ENCODE measurements around the gene ADORA1.

DNA sequence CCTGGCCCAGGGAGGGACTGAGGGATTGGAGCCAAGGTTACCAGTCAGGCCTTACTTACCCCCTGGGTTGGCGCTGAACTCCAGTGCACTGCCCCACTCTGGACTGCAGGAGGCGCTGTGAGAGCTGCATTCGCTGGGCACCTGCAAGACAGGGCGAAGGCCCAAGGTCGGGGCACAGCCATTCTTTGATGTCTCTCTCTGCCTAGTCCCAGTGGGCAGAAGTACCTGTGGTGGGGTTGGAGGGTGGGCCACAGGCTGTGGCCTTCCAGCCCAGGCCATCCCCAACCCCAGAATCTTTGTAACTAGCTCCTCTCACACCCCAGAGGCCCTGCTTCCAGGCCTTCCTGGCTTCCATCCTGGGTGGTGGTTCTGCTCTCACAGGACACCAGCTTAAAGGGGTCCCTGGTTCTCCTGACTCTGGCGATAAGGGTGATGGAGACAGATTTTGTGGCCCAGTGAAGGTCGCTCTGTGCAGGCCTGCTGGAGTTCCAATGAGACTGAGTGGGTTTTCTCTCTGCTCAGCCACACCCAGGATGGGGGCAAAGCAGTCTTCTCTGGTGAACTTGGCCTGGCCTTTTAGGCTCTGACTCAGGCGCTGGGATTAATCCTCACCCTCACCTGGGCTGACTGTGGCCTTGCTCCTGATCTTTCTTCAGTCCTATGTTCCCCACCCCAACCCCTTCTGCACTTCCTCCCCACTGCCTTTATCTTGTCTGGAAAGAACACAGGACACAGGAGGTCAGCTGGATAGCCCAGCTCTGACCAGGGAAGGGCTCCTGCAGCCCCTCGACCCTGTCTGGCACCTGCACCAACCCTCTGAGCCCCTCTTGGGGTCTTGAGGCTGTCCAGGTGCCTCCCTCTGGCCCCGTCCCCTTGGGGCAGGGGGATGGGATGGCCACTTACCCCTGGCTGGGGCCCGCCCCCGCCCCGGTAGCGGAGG lies 42.7 kb upstream of the ADORA1 start:
- TF ChIP-seq FOXM1 (IDR thresholded peaks at IDR 0.05; ENCODE audit: low read depth) (no peak), PBX3 (IDR thresholded peaks at IDR 0.05) (no peak), POLR2AphosphoS5 (IDR thresholded peaks at IDR 0.05; ENCODE audit: low read depth, low read length) (no peak), ELF1 (IDR thresholded peaks at IDR 0.05) (no peak), TAF1 (IDR thresholded peaks at IDR 0.05; ENCODE audit: borderline replicate concordance, low read depth, low read length) (no peak), SIN3A (IDR thresholded peaks at IDR 0.05; ENCODE audit: borderline replicate concordance, low read depth, low read length) (no peak), MEF2A (IDR thresholded peaks at IDR 0.05; ENCODE audit: borderline replicate concordance, low read depth) (no peak), YY1 (IDR thresholded peaks at IDR 0.05; ENCODE audit: low read depth) (no peak)
- TF ChIP-seq, protein P1, sequence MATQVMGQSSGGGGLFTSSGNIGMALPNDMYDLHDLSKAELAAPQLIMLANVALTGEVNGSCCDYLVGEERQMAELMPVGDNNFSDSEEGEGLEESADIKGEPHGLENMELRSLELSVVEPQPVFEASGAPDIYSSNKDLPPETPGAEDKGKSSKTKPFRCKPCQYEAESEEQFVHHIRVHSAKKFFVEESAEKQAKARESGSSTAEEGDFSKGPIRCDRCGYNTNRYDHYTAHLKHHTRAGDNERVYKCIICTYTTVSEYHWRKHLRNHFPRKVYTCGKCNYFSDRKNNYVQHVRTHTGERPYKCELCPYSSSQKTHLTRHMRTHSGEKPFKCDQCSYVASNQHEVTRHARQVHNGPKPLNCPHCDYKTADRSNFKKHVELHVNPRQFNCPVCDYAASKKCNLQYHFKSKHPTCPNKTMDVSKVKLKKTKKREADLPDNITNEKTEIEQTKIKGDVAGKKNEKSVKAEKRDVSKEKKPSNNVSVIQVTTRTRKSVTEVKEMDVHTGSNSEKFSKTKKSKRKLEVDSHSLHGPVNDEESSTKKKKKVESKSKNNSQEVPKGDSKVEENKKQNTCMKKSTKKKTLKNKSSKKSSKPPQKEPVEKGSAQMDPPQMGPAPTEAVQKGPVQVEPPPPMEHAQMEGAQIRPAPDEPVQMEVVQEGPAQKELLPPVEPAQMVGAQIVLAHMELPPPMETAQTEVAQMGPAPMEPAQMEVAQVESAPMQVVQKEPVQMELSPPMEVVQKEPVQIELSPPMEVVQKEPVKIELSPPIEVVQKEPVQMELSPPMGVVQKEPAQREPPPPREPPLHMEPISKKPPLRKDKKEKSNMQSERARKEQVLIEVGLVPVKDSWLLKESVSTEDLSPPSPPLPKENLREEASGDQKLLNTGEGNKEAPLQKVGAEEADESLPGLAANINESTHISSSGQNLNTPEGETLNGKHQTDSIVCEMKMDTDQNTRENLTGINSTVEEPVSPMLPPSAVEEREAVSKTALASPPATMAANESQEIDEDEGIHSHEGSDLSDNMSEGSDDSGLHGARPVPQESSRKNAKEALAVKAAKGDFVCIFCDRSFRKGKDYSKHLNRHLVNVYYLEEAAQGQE (IDR thresholded peaks at IDR 0.05; ENCODE audit: low read depth, low read length): no peak
- TF ChIP-seq, protein P2, sequence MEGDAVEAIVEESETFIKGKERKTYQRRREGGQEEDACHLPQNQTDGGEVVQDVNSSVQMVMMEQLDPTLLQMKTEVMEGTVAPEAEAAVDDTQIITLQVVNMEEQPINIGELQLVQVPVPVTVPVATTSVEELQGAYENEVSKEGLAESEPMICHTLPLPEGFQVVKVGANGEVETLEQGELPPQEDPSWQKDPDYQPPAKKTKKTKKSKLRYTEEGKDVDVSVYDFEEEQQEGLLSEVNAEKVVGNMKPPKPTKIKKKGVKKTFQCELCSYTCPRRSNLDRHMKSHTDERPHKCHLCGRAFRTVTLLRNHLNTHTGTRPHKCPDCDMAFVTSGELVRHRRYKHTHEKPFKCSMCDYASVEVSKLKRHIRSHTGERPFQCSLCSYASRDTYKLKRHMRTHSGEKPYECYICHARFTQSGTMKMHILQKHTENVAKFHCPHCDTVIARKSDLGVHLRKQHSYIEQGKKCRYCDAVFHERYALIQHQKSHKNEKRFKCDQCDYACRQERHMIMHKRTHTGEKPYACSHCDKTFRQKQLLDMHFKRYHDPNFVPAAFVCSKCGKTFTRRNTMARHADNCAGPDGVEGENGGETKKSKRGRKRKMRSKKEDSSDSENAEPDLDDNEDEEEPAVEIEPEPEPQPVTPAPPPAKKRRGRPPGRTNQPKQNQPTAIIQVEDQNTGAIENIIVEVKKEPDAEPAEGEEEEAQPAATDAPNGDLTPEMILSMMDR (IDR thresholded peaks at IDR 0.05): peak; percentile 57

Data from SK-N-SH (cell line).